ENCODE data around the gene SNX6. TPM values are rescaled to one million over a fixed set of nuclear protein-coding genes. Genes with fewer than 3 reads are reported as not detected.
A peak's percentile ranks its signal among the peaks of the same experiment; 100 is the strongest.
"Not testable (repeated sequence)": the region's sequence is repeated elsewhere in the genome, so short reads cannot be mapped to it uniquely, and the experiment has no call there.

Gene SNX6
- polyA plus RNA-seq, 3 donors = 46.7 to 115 (median 114) TPM

- H3K9me3 Mint-ChIP-seq; DNase-seq; H3K27me3 Mint-ChIP-seq (ENCODE audit: low read depth in 3 of 3); H3K27me3 ChIP-seq (ENCODE audit: control insufficient read depth in 2 of 2, insufficient read depth in 2 of 2, low read length in 2 of 2); H4K20me1 ChIP-seq (ENCODE audit: insufficient read depth, low read length); intact Hi-C loops (cut with micrococcal nuclease); H3K9me3 ChIP-seq (replicated peaks in 1 of 2; ENCODE audit: control insufficient read depth in 1 of 2, insufficient read depth in 1 of 2, low read length in 2 of 2): not testable (repeated sequence)
- Histone ChIP-seq H2AFZ (ENCODE audit: insufficient read depth, low read depth, low read length, poor library complexity, severe bottlenecking) (peak overlapping the region; percentile 98), H3K79me2 (ENCODE audit: insufficient read depth, low read length) (peaks cover 36% of the 10 kb centered on the region), H3K9ac (ENCODE audit: insufficient read depth, low read length, poor library complexity, severe bottlenecking) (peak overlapping the region; percentile 99), H3K4me2 (replicated peaks; ENCODE audit: extremely low read depth, low read length, poor library complexity, severe bottlenecking) (peak overlapping the region; percentile 81), H3K4me3 (replicated peaks in 1 of 3; ENCODE audit: low read depth in 2 of 3, low read length in 3 of 3) (peak overlapping the region; percentile 87 to 99 (median 98)), H3K36me3 (replicated peaks in 1 of 2; ENCODE audit: control insufficient read depth in 1 of 2, insufficient read depth in 2 of 2, low read length in 2 of 2) (peaks cover 7 to 15% of the 10 kb centered on the region in 2 donors), H3K4me1 (ENCODE audit: control insufficient read depth in 1 of 2, insufficient read depth in 2 of 2, low read length in 2 of 2) (peaks cover 10 to 18% of the 10 kb centered on the region in 2 donors), H3K27ac (ENCODE audit: low read depth in 1 of 2, low read length in 2 of 2) (peak overlapping the region; percentile 89 to 99)
- peak overlapping the region; percentile 95 to 99 for H3K4me3 Mint-ChIP-seq
- 97% methylated on average over 10 of the region's 19 CpGs for WGBS (ENCODE audit: insufficient coverage)
- H3K27ac Mint-ChIP-seq = peak overlapping the region; percentile 91 to 99 (median 98)
- peaks cover 21% of the 10 kb centered on the region for H3K4me1 Mint-ChIP-seq
- H3K36me3 Mint-ChIP-seq = peaks cover 13 to 16% of the 10 kb centered on the region in 2 donors
Observed at GRCh38 chr14:34540181-34541059, 89.5 kb downstream of the SNX6 start.

DNA sequence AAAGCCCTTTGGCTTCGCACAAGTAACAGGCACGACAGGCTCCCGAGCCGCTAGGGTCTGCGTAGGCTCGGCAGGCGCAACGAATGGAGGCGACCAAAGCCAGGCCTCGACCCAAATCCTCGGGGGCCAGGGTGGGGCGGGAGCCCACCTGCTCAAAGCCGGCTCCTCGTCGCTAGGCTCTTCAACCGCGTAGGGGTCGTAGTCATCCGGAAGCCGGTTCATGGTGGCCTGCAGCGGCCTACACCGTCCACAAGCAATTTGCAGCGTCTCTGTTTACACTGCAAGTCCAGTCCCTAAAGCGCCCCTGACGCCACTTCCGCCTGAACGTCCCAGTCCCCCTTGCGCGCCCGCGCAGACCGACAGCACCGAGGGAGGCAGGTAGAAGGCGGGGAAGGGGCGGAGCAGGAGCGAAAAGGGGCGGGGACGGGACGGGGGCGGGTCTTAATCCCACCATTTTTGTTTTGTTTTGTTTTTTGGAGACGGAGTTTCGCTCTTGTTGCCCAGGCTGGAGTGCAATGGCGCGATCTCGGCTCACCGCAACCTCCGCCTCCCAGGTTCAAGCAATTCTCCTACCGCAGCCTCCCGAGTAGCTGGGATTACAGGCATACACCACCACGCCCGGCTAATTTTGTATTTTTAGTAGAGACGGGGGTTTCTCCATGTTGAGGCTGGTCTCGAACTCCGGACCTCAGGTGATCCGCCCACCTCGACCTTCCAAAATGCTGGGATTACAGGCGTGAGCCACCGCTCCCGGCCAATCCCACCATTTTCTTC lies 90.4 kb downstream of the SNX6 start, which contains the start of gene EAPP:
Gene EAPP (minus strand): TSS at position 295 of the 774 bp plus-strand sequence. CDS start 73 bp downstream, at position 222.
- Mint-ChIP-seq H3K9me3 (no peaks in the 10 kb centered on the region), H3K4me3 (peak within 1 kb of the TSS; percentile 95 to 99), H3K36me3 (peaks cover 13 to 23% of the 10 kb centered on the region in 2 donors), H3K27me3 (ENCODE audit: low read depth in 3 of 3) (no peaks in the 10 kb centered on the region), H3K4me1 (peaks cover 21% of the 10 kb centered on the region), H3K27ac (peak within 1 kb of the TSS; percentile 96 to 99 (median 98))
- Histone ChIP-seq H3K27ac (ENCODE audit: low read depth in 1 of 2, low read length in 2 of 2) (peak within 1 kb of the TSS; percentile 89 to 99), H2AFZ (ENCODE audit: insufficient read depth, low read depth, low read length, poor library complexity, severe bottlenecking) (peak within 1 kb of the TSS; percentile 98), H3K79me2 (ENCODE audit: insufficient read depth, low read length) (peaks cover 36% of the 10 kb centered on the region), H3K4me2 (replicated peaks; ENCODE audit: extremely low read depth, low read length, poor library complexity, severe bottlenecking) (peak within 1 kb of the TSS; percentile 81), H3K4me3 (replicated peaks in 1 of 3; ENCODE audit: low read depth in 2 of 3, low read length in 3 of 3) (peak within 1 kb of the TSS; percentile 87 to 99 (median 98)), H3K9me3 (replicated peaks in 1 of 2; ENCODE audit: control insufficient read depth in 1 of 2, insufficient read depth in 1 of 2, low read length in 2 of 2) (no peaks in the 10 kb centered on the region), H4K20me1 (ENCODE audit: insufficient read depth, low read length) (no peaks in the 10 kb centered on the region), H3K9ac (ENCODE audit: insufficient read depth, low read length, poor library complexity, severe bottlenecking) (peak within 1 kb of the TSS; percentile 99), H3K4me1 (ENCODE audit: control insufficient read depth in 1 of 2, insufficient read depth in 2 of 2, low read length in 2 of 2) (peaks cover 10 to 18% of the 10 kb centered on the region in 2 donors), H3K36me3 (replicated peaks in 1 of 2; ENCODE audit: control insufficient read depth in 1 of 2, insufficient read depth in 2 of 2, low read length in 2 of 2) (peaks cover 10 to 18% of the 10 kb centered on the region in 2 donors), H3K27me3 (ENCODE audit: control insufficient read depth in 2 of 2, insufficient read depth in 2 of 2, low read length in 2 of 2) (no peaks in the 10 kb centered on the region)
- intact Hi-C loops (cut with micrococcal nuclease) = loop anchor here in 1 of 2 donors (5.0 kb wide), 1 partner anchor 77 kb away; the partner anchor contains the start of gene SPTSSA
- no peak for TF ChIP-seq CTCF (IDR thresholded peaks at IDR 0.05)
- DNase-seq = peak; percentile 97 to 98 (median 97)
- 3% methylated on average over 46 of the region's 59 CpGs for WGBS (ENCODE audit: insufficient coverage)
